DMS 273 (cell line): Measurements from ENCODE around the gene ITGA2B.
"Not testable (repeated sequence)": the region's sequence is repeated elsewhere in the genome, so short reads cannot be mapped to it uniquely, and the experiment has no call there.

Experiments
- DNase-seq: peaks from one replicate; lab custom pipeline; 2025; ENCODE audit not compliant: unreplicated experiment; lab: John Stamatoyannopoulos, UW

ITGA2B gene

GRCh38 chr17:44333371-44333770 is 56.1 kb downstream of the ITGA2B start:
- no peak for DNase-seq

GRCh38 chr17:44331249-44331760 is 58.1 kb downstream of the ITGA2B start:
- DNase-seq = peak; percentile 91

GRCh38 chr17:44330263-44330662 is 59.2 kb downstream of the ITGA2B start:
- DNase-seq = not testable (repeated sequence)

GRCh38 chr17:44329516-44329915 is 59.9 kb downstream of the ITGA2B start:
- DNase-seq = not testable (repeated sequence)

- DNase-seq = no peak
Measured at GRCh38 chr17:44327715-44328449, 61.6 kb downstream of the ITGA2B start.

- DNase-seq = peak; percentile 98
Measured at GRCh38 chr17:44326861-44327444, 62.5 kb downstream of the ITGA2B start.

GRCh38 chr17:44324571-44325275 is 64.7 kb downstream of the ITGA2B start, which contains the start of gene SLC25A39:
Gene SLC25A39 (minus strand): TSS chr17:44324823. CDS start chr17:44323562, 1,261 bp downstream.
- peak; percentile 98 for DNase-seq

- DNase-seq = peak; percentile 61
Measured at GRCh38 chr17:44324092-44324570, 65.3 kb downstream of the ITGA2B start.

- peak; percentile 61 for DNase-seq
Measured at GRCh38 chr17:44323359-44324091, 65.9 kb downstream of the ITGA2B start.

- DNase-seq = no peak
Measured at GRCh38 chr17:44322236-44322895, 67.1 kb downstream of the ITGA2B start.
